Ramos (cell line): ENCODE results near the gene HSBP1L1.
"Not testable (repeated sequence)": the region's sequence is repeated elsewhere in the genome, so short reads cannot be mapped to it uniquely, and the experiment has no call there.

ENCODE experiments used
- in situ Hi-C: fragments of 300-500 bp; cut with MboI; formaldehyde crosslinking; loops from one replicate; pipeline ENCODE4 v1.14.3; 2022; ENCODE audit warnings: low sequenced_read_pairs; ENCODE audit not compliant: unreplicated experiment

HSBP1L1 gene

GRCh38 chr18:79958981-79959380 lies 5.5 kb upstream of the HSBP1L1 start:
- in situ Hi-C loops: no loop called here

- in situ Hi-C loops: not testable (repeated sequence)
These were observed 4.2 kb upstream of the HSBP1L1 start for GRCh38 chr18:79960161-79960801.

- in situ Hi-C loops: no loop called here
These were observed 3.4 kb upstream of the HSBP1L1 start for GRCh38 chr18:79960921-79961526.

- in situ Hi-C loops: no loop called here
These were observed 2.7 kb upstream of the HSBP1L1 start for GRCh38 chr18:79961527-79962291.

GRCh38 chr18:79962311-79962710 lies 2.1 kb upstream of the HSBP1L1 start:
- in situ Hi-C loops: no loop called here

GRCh38 chr18:79962835-79963657 lies 1.4 kb upstream of the HSBP1L1 start:
- in situ Hi-C loops: no loop called here

- in situ Hi-C loops: no loop called here
These were observed 649 bp upstream of the HSBP1L1 start for GRCh38 chr18:79963658-79964329.

- in situ Hi-C loops: no loop called here
These were observed 868 bp downstream of the HSBP1L1 start for GRCh38 chr18:79965119-79965902.

GRCh38 chr18:79970419-79971133 lies 6.1 kb downstream of the HSBP1L1 start:
- in situ Hi-C loops: no loop called here

GRCh38 chr18:79971211-79971952 lies 6.9 kb downstream of the HSBP1L1 start:
- in situ Hi-C loops: no loop called here

- in situ Hi-C loops: no loop called here
These were observed 7.5 kb downstream of the HSBP1L1 start for GRCh38 chr18:79971986-79972385.

- in situ Hi-C loops: no loop called here
These were observed 8.3 kb downstream of the HSBP1L1 start for GRCh38 chr18:79972720-79973119.

GRCh38 chr18:79973517-79973916 lies 9.1 kb downstream of the HSBP1L1 start:
- in situ Hi-C loops: no loop called here

GRCh38 chr18:79974025-79974654 lies 9.7 kb downstream of the HSBP1L1 start:
- in situ Hi-C loops: no loop called here

- in situ Hi-C loops: no loop called here
These were observed 10.6 kb downstream of the HSBP1L1 start for GRCh38 chr18:79975043-79975442.

- in situ Hi-C loops: no loop called here
These were observed 11.7 kb downstream of the HSBP1L1 start for GRCh38 chr18:79975985-79976680.

- in situ Hi-C loops: no loop called here
These were observed 15.4 kb downstream of the HSBP1L1 start for GRCh38 chr18:79979843-79980242.
